GM21723 (cell line): Measurements from ENCODE around the gene WDR33.

Experiments used
- ATAC-seq: cut with Tn5 transposase; IDR thresholded peaks from one replicate; pipeline ENCODE4 v1.9.1; 2021; ENCODE audit warnings: mild to moderate bottlenecking, moderate library complexity; ENCODE audit not compliant: unreplicated experiment

Gene WDR33

GRCh38 chr2:127658641-127659407 lies 152.1 kb downstream of the WDR33 start:
- no peak for ATAC-seq

DNA sequence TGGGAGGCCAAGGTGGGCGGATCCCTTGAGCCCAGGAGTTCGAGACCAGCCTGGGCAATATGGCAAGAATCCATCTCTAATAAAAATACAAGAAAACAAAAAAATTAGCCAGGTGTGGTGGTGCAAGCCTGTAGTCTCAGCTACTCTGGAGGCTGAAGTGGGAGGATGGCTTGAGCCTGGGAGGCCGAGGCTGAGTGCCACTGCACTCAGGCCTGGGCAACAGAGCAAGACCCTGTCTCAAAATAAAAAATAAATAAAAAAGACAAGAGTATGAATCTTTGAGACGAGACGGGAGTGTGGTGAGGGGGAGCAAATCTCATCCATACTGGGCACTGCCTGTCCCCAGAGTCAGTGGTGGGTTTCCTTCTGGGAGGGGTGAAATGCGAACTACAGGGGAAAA lies 152.8 kb downstream of the WDR33 start:
- no peak for ATAC-seq

GRCh38 chr2:127657232-127657595 lies 153.8 kb downstream of the WDR33 start:
- no peak for ATAC-seq

- no peak for ATAC-seq
Observed at GRCh38 chr2:127656569-127657231, 154.3 kb downstream of the WDR33 start.

GRCh38 chr2:127655209-127656073 lies 155.5 kb downstream of the WDR33 start:
- no peak for ATAC-seq

- ATAC-seq, result no peak
Observed at GRCh38 chr2:127654838-127655175, 156.2 kb downstream of the WDR33 start.

DNA sequence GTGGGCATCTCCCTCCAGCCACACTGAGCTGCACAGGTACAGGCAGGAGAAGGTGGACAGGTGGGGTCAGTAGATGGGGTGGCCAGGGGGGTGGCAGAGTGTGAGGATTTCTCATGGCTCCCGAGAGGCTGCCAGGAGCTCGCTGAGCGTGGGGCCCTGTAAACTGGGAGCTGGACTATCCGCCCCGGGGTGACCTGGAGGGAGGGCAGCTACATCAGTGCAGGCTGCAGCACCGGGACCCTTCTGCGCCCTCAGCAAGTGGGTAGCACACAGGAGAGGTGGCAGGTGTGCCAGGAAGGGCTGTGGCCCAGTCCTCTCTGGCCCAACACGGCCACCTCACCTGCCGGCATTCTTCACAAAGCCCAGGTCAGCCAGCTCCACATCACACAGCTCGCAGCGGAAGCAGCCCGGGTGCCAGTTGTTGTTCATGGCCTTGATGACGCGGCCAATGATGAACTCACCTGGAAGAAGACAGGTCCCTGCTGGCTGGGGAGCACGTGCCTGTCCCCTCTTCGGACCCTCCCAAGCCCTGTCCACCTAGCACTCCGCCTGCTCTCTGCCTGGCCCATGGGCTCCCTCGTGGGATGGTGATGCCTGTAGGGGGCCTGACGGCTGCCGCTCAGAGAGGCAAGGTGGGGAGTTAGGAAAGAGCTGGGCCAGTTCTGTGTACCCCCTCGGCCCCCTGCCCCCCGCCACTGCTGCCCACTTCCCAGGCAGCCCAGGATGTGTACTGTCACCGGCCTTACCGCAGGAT lies 156.7 kb downstream of the WDR33 start:
- ATAC-seq, result no peak

DNA sequence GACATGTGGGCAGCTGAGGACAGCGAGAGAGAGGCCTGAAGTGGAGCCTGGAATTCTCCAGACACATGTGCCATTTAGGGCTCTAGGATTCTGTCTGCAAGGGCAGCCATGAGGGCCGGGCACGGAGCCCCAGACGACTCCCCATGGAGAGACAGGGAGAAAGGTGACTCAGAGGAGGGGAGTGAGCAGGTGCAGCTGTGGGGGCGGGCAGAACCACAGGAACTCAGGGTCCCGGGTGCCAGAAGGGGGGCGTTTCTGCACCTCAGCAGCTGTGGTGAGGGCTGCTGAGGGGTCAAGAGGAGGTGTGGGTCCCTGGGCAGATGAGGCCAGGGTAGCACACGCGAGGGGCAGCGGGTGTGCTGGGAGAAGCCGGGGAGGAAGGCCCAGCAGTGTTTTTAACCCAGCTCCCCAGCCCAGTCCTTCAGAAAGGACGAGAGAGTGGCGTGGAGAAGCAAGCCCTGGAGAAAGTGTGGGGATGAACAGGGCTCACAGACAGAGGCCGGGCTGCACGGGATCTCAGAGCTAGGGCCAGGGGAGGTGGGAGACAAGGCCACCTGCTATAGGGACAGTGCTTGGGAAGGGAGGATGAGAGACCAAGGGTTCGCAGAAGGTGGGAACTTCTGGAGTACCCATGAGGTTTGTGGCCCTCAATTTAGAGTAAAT lies 157.4 kb downstream of the WDR33 start:
- ATAC-seq, result no peak

DNA sequence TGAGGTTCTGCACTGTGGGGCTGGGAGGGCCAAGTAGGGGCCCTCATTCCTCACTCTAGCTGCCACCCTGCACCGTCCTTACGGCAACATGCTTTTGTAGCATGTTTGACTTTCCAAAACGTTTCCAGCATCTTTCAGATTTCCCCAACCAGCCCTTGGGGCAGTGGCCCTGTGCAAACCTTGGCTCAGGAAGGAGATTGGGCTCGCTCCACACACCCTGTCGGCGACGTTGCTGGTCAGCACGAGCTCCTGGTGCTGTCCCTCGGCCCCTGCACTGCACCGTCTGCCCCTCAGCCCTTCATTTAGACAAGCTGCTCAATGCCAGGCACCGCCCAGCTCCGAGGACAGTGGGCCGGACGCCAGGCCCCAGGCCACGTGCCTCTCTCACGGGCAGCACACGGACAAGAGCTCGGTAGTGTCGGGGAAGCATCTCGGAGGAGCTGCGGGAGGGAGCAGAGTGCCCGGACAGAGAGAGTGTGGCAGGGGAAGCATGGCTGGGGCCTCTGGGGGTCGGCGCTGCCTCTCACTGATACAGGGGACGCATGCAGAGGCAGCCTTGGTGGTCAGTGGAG lies 158.1 kb downstream of the WDR33 start:
- ATAC-seq, result no peak

DNA sequence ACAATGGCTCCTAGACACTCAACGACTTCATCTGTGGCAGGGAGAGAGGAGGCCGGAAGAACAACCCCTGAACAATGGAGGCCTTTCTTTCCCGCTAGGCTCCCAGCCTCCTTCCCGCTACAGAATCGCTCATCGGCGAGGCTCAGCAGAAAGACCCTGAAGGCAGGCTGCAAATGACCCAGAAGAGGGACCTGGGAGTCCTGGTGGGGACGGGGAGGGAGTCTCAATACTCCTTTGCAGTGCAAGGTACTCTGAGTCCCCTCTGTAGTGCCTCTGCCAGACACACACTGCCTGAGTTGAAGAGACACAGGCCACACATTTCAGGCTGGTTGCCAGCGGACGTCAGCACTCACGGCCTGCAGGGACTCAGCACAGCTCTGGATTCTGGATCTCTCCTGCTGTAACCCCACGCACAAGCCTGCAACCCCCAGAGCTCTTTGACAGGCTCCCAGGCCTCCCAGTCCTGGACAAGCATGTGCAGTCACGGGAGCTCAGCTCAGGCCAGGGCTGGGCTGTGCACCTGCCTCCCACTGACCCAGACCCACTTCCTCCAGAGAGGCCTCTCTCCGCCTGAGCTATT lies 158.9 kb downstream of the WDR33 start:
- no peak for ATAC-seq

- ATAC-seq, result no peak
Observed at GRCh38 chr2:127651381-127651809, 159.6 kb downstream of the WDR33 start.
